GM18867 (cell line): ENCODE data around the gene SOS2.
"Not testable (repeated sequence)": the region's sequence is repeated elsewhere in the genome, so short reads cannot be mapped to it uniquely, and the experiment has no call there.

ENCODE experiments used
- ATAC-seq: cut with Tn5 transposase; IDR thresholded peaks from one replicate; pipeline ENCODE4 v1.9.1; 2021; ENCODE audit warnings: mild to moderate bottlenecking, moderate library complexity; ENCODE audit not compliant: unreplicated experiment

Gene SOS2

GRCh38 chr14:50086321-50086711, 145.1 kb downstream of the SOS2 start:
- no peak for ATAC-seq

- peak; percentile 68 for ATAC-seq
These were observed 145.6 kb downstream of the SOS2 start for GRCh38 chr14:50085570-50086320.

- no peak for ATAC-seq
These were observed 146.7 kb downstream of the SOS2 start for GRCh38 chr14:50084666-50085065.

- peak; percentile 22 for ATAC-seq
These were observed 147.7 kb downstream of the SOS2 start for GRCh38 chr14:50083467-50084337.

- ATAC-seq = peak; percentile 71
These were observed 148.5 kb downstream of the SOS2 start for GRCh38 chr14:50082784-50083466.

GRCh38 chr14:50082308-50082742, 149.1 kb downstream of the SOS2 start:
- ATAC-seq = no peak

GRCh38 chr14:50079103-50079502, 152.3 kb downstream of the SOS2 start:
- not testable (repeated sequence) for ATAC-seq

- ATAC-seq = not testable (repeated sequence)
These were observed 157.7 kb downstream of the SOS2 start for GRCh38 chr14:50073663-50074062.

- ATAC-seq = no peak
These were observed 159.0 kb downstream of the SOS2 start for GRCh38 chr14:50072395-50072794.

GRCh38 chr14:50070840-50071548, 160.4 kb downstream of the SOS2 start:
- no peak for ATAC-seq

GRCh38 chr14:50070230-50070629, 161.1 kb downstream of the SOS2 start:
- no peak for ATAC-seq

- no peak for ATAC-seq
These were observed 162.1 kb downstream of the SOS2 start for GRCh38 chr14:50069325-50069724.

- no peak for ATAC-seq
These were observed 162.9 kb downstream of the SOS2 start for GRCh38 chr14:50068496-50068895.

GRCh38 chr14:50067723-50068495, 163.5 kb downstream of the SOS2 start:
- no peak for ATAC-seq
